Left cardiac atrium (tissue), 4 donors: ENCODE data around the gene CORO1C. TPM values are rescaled to one million over a fixed set of nuclear protein-coding genes. Genes with fewer than 3 reads are reported as not detected.

ENCODE experiments used
- ATAC-seq, 2 donors: fragments of 200-7000 bp; cut with Tn5 transposase; one replicate each; pipeline ENCODE4 v1.9.1; 2020; ENCODE audit warnings: mild to moderate bottlenecking in 2 of 2, moderate library complexity in 2 of 2
- DNase-seq: peaks from one replicate; pipeline ENCODE4 v3.0.0-alpha.2; 2020
- intact Hi-C, 2 donors: fragments of 100-400 bp; cut with DNase I; formaldehyde crosslinking; loops; one replicate each; pipeline versions ENCODE4 v1.14.1 to v1.15.1; 2022 to 2023
- total RNA-seq, 2 donors: library from RNA; stranded (reverse); fragmentation: NEBNext Ultra II Directional; extraction: Animal tissue kit (Norgen Biotek cat#: 25700); gene quantifications; one replicate each; pipeline ENCODE4 v1.2.1, GENCODE V29; 2021
- donor health status: DM: no; HTN: yes; CAD: no.
- donor health status: DM: no; HTN: yes; CAD: no; lungs with severe emphysema.
- donor health status: DM: yes; HTN: yes; CAD: no.
- donor health status: Dilated cardiomyopathy.

Gene CORO1C
- total RNA-seq, 2 donors from 2014 or later = 95.0 to 109 TPM

DNA sequence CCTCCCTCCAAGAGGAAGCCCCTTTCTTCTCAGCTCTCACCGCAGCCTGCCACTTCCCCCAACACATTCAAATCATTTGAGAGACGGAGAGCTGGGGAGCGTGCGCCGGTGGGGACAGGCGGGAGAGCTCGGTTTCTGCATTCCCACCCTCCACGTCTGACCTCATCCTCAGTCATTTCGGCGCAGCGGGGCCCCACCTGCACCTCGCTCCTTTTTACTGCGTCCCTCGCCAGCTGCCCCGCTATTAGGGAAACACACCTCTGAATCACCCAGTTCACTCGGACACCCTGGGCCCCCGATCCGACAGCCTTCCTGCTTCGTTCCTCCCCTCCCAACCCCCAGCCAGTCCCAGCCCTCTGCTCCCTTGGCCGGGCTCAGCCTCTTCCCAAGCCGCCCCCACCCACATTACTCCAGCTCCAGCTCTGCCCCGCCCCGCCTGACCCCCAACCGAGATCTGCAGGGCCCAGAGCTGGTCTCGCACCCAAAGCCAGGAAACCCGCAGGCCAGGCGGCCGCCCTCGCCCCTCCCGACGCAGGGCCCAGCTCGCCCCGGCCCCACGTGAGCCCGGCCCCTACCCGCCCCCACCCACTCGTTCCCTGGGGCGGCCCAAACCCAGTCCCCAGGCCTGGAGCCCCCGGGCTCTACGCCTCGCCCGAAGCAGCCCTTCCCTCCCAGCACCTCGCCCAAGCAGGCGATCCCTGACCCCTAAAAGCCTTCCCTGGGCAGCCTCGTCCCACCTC, 783 bp downstream of the CORO1C start:
- intact Hi-C loops = loop anchor here in 1 of 2 donors (2.0 to 5.0 kb wide), 3 partner anchors 40 to 63 kb away; no protein-coding TSS in a partner anchor
- DNase-seq = peak; percentile 76

DNA sequence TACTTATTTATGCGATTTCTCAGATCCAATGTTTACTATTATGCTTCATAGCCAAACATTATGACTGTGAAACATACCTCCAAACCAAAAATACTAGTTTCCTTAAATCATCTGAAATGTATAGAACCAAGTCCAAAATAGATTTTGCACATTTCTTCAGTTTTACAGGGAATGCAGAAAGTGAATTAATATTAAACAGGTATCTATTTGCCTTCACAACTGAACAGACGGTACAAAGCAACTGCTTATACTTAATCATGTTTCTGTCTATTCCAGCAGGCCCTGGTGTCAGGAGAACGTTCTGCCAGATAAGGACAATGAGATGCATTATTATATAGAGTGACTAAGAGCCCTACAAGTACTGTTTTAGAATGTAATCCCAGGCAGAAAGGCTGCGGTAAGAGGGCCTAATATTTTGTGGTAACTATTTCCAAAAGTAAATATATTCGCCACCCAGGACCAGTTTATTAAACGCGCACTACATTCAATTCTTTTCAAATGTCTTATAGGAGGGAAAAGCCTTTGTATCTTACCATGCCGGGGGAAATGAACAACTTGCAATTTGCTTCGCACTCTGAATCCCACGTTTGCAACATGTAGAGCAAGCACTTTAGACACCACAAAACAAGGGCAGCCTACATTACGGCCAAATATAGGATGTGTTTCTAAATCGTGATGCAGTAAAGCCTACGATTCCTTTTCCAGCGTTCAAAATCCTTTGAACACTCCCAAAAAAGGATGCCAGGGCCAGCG, 1.5 kb downstream of the CORO1C start:
- DNase-seq (no peak), ATAC-seq (no peak)
- intact Hi-C loops = loop anchor here (2.0 to 5.0 kb wide), 4 partner anchors 39 to 73 kb away; no protein-coding TSS in a partner anchor

More for the DNA sequence above, 783 bp downstream of the CORO1C start:
- peak; percentile 16 to 37 for ATAC-seq

DNA sequence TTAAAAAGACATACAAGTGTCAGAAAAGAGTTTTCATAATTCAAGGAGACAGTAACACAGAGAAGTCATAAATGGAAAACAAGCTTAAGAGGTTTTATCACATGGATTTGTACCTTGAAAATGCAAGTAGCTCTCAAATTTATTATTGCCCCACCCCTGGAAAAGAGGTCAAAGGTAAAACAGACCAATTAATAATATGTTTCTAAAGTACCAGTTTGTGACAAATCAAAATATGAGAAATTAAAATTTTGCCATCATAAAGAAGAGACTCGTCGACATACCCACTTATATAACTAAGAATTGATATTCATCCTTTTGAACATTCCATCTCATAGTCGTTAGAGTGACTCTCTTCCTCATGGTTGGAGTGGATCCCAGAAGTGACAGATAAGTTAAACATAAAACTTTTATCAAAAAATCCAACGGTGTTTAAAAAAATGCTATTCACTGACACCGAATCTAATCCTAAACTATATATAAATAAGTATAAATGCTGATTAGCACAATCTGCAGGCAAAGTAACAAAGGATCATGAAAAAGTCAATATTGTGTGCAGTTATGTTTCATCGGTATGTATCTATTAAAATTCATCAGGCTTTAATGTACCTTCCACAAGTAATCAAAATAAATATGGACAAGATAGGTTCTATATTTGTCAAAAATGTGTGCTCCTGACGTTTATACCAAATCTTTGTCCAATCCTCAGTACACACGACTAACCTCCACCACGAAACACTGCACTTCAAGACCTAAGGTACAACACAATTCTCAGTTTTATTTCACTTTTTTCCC, 2.3 kb downstream of the CORO1C start:
- intact Hi-C loops = loop anchor here in 1 of 2 donors (5.0 kb wide), 1 partner anchor 73 kb away; no protein-coding TSS in a partner anchor
- no peak for DNase-seq
- ATAC-seq = no peak

DNA sequence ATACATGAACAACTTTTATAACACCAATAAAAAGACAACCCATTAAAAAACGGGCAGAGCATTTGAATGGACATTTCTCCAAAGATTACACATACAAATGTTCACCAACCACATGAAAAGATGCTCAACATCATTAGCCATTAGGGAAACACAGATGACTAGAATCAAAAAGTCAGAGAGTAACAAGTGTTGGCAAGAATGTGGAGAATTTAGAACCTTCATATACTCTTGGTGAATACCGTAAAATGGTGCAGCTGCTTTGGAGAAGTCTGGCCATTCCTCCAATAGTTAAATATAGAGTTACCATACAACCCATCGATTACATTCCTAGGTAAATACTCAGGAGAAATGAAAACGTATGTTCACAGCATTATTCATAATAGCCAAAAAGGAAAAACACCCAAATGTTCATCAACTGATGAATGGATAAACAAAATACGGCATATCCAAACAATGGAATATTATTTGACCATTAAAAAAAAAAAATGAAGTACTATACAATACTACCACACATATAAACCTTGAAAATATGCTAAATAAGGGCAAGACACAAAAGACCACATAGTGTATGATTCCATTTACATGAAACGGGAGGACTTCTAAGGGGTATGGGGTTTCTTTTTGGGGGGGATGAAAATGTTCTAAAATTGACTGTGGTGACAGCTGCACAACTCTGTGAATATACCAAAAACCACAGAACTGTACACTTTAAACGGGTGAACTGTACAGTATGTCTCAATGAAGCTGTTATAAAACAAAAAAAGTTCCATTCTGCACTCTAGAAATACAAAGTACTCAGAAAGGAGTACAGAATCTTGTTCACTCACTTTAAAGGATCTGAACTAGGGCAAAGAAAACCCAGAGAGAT, 3.2 kb downstream of the CORO1C start:
- intact Hi-C loops = loop anchor here in 1 of 2 donors (5.0 kb wide), 1 partner anchor 74 kb away; no protein-coding TSS in a partner anchor
- ATAC-seq = no peak
- DNase-seq = no peak

DNA sequence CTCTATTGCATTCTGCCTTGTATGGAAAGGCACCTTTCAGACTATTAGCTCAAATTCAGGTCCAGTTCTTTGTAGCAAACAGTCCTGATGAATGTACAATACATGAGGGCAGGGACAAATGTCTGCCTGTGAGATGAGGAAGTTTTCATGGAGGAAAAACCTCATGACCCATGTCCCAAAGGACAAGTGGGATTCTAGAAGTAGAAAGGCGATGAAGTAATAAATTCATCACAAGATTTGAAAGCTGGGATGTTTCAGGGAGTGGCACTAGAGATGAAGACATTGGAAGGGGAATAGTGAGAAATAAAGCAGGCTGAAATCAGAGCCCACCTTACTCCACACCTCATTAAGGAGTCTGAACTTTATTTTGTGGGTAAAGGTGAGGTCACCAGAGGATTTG, 4.2 kb downstream of the CORO1C start:
- DNase-seq (no peak), ATAC-seq (no peak)
- intact Hi-C loops = loop anchor here in 1 of 2 donors (5.0 kb wide), 1 partner anchor 75 kb away; no protein-coding TSS in a partner anchor

DNA sequence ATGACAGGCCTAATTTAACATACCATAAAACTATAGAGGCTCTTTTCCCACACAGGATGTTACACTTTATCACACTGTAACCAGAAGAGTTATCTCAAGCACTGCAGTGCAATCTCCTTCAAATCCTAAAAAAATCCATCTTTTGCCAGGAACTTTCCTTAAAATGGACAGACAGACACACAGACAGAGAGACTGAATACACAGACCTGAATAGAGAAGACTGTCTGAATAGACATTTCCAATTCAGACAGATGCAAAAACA, 6.5 kb downstream of the CORO1C start:
- DNase-seq = no peak
- no peak for ATAC-seq
- intact Hi-C loops = loop anchor here in 1 of 2 donors (5.0 kb wide), 1 partner anchor 77 kb away; no protein-coding TSS in a partner anchor

DNA sequence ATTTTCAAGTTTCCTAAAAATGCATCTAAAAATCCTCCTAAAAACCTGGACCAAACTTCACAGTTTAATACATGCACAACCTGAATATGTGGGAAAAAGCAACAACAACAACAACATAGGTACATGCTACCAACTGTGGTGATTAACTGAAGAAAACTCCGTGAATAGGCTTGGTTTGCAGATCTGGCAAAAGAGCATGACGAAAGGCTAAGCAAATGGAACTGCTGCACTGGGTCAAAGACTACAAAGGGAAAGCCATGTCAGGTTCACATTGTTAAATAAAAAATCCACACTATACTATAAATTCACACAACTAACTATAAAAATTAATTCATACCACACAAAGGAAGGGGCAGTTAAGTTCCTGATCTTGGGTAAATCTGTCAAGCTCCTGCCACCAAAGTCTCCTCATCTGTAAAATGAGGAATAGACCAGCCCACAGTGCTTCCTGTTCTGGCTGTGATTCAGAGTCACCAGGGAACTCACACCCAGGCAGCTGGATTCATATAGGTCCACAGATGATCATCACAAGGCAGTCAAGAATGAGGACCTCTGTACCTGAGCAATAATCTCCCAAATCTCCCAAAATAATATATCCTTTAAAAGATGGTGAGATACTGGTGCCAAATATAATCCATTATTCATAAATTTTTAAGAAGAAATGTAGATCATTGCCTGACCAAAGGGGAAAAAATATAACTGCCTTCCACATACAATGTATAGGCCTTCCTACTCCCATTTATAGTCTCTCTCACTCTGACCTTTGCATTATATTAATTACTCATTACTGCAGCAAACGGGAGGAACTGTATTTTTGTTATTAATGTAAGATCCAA, 7.0 kb downstream of the CORO1C start:
- intact Hi-C loops = no loop called here
- DNase-seq (no peak), ATAC-seq (peak; percentile 31 to 59)

DNA sequence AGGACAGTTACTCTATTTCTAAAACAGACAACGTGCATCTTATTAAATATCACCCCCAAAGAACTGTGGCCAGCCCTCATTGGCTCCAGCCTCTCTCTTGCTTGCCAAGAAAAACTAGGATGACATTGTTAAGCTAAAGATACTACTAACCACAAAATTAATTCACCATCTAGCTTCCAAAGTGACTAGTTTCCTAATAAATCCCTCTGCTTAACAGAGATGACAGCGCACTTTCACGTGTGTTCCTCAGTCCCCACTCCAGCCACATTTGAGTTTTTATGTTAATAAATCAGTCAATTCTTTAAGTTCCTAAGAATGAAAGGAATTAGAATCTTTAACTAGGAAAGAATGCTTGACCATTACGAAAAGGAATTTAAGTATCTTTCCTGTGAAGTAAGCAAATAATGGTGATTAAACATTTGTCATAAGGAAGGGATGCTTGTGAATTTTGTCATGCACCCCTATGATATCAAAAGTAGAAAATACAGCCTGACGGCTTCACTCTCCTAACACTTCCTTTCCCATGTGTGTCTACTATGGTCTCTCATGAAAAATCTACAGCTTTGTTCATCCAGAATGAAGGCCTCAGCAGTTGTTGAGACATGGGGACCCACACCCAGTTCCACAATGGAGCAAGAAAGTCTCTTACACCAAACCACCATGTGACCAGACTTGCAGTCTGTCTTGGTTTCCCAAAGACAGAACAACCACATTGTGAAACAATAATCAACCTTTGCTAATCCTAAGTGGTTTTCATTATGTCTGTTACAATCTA, 8.1 kb downstream of the CORO1C start:
- DNase-seq (no peak), ATAC-seq (peak; percentile 59 to 62)
- intact Hi-C loops = no loop called here

DNA sequence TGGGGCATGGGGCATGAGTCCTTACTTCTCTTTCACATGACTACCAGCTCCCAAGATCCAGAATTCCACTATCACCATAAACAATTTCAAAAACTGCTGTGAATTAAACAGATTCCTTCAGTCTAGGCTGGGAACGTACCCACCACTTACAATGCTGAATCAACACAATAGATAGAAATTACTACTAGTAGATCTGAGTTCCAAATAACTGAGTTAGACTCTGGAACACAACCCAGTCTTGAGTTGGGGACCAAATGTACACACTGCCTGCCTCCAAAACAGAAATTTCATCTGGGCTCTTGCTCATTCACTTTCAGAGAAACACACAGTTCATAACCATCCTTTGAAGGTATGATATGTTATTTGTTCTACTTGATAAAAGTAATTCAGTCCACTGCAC, 8.9 kb downstream of the CORO1C start:
- DNase-seq (no peak), ATAC-seq (no peak)
- intact Hi-C loops = no loop called here

DNA sequence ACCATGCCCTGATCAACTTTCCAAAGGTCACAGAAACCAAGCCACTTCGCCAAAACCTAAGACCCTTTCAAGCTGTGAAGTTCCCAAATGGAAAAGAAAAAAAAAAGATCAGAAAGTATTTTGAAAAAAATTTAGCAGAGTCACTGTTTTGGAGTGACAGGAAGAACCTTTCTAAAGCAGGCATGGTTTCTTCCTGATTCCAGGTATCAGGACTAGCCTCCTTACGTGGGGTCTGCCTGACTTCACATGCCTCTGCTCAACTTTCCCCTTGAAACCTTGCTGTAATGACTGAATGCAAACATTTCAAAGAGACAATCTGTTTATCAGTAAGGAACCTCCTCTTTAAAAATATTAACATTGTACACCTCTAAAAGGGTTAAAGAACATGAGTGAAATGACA, 9.5 kb downstream of the CORO1C start:
- DNase-seq = no peak
- ATAC-seq = no peak
- intact Hi-C loops = no loop called here

DNA sequence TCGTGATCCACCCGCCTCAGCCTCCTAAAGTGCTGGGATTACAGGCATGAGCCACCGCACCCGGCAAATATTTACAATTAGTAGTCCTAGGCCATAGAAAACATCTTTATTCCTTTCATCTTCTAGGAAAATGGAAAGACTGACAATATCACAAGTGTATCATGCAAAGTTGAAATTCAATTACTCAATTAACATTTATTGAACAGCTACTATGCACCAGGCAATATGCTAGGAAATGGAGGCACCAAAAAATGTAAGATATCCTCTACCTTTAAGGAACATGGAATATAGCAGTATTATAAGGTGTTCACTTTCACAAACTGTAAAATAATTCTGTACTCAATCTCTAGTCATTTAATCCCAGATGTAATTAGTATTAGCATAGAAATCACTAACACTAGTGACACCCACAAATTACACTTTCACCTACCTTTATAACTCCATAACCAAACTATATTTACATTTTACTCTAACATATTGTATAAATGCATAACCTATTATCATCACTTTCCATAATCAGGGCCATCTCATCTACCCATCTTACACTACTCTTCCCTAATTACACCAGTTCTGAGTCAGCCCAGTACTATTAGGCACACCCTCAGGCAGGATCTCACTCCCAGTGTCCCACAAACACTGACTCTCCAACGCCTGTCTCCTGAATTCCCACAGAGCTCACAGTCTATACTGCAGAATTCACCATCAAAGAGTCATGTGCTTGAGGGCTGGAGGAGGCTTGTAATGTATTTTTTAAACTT, 10.4 kb downstream of the CORO1C start:
- ATAC-seq (peak in 1 of 2 donors; percentile 65), DNase-seq (no peak)
- intact Hi-C loops = no loop called here

DNA sequence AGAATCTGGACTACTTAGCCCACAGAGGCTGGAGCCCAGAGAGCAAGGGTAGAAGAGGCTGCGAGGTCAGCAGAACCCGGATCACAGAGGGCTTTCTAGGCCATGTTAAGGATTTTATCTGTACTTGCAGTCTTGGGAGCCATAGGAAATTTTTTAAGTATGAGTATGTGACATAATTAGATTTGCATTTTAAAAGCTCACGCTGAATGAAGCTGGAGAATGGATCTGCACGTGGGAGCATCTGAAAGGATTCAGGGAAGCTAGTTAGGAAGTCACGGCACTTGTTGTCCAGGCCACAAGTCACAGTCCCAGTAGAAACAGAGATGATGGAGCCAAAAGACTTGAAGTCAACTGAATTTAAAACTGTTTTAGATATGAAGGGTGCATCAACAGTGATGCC, 14.1 kb downstream of the CORO1C start:
- intact Hi-C loops = no loop called here
- ATAC-seq = no peak
- DNase-seq = no peak

DNA sequence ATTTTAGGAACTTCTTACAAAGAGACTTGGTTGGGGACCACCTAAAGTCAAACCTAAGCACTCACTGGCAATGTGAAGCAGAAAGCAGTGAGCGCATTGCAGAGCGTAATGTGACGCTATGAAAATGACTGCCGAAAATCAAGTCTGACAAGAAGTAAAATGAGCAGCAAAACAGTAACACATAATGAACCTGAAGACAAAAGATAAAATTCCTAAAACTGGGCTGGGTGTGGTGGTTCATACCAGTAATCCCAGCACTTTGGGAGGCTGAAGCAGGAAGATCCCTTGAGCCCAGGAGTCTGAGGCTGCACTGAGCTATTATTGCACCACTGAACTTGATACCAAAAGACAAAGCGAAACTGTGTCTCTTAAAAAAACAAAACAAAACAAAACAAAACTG, 16.5 kb downstream of the CORO1C start:
- intact Hi-C loops = no loop called here
- DNase-seq (no peak), ATAC-seq (no peak)

DNA sequence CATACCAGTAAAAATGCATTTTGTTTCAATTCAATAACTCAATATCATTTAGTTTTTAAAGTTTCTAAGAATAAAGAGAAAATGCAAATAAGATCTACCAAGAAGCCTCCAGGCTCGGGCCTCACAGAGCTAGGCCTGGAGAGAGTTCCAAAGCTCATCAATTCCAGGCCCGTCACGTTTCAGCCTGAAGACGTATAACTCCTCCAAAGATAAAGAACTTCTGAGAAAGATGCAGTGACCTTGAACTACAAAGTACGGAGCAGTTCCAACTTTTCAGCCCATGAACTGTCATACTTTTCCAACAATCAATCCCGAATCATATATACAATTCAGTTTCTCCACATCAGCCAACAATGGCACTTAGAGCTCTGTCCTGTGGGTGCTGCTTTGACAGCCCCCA, 17.8 kb downstream of the CORO1C start:
- no peak for ATAC-seq
- intact Hi-C loops = no loop called here
- no peak for DNase-seq

DNA sequence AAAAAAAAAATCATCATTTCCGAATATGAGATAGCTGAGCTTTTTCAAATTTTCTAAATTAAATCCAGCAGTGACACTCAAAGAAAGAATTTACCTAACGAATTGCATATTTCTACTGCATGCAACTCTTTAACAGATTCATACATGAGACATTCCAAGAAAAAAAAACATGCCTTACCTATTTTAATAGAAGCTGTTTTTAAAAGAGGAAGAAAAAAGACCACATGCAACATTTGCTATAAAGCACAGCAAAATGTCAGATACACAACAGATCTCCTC, 18.5 kb downstream of the CORO1C start:
- no peak for DNase-seq
- no peak for ATAC-seq
- intact Hi-C loops = no loop called here

DNA sequence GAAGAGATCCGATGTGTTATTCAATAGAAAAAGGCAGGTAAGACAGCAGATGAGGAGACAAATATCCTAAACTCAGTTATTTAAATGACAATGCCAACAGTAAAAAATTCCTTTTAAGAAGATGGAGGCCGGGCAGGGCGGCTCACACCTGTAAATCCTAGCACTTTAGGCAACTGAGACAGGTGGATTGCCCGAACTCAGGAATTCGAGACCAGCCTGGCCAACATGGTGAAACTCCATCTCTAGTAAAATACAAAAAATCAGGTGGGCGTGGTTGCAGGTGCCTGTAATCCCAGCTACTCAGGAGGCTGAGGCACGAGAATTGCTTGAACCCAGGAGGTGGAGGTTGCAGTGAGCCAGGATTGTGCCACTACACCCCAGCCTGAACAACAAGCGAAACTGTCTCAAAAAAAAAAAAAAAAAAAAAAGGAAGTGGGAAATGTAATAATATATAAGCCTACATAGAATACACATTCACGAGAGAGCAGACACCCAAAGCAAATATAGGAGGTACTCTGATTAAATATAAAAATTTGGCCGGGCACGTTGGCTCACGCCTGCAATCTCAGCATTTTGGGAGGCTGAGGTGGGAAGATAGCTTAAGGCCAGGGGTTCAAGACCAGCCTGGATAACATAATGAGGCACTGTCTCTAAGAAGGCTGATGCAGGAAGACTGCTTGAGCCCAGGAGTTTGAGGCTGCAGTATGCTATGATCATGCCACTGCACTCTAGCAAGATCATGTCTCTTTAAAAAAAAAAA, 19.0 kb downstream of the CORO1C start:
- ATAC-seq (peak in 1 of 2 donors; percentile 30), DNase-seq (no peak)
- intact Hi-C loops = no loop called here
